MCF 10A (cell line): ENCODE data around the gene ZBED1. TPM values are rescaled to one million over a fixed set of nuclear protein-coding genes. Genes with fewer than 3 reads are reported as not detected.

ENCODE experiments used
- BruUV-seq: library from RNA; stranded (reverse); fragments of 400-500 nt; replicated peaks from 2 replicates; lab custom pipeline; 2021; lab: Mats Ljungman, UMichigan
- CTCF ChIA-PET: fragments of 300-600 bp; sonication (Branson Sonifier 250); formaldehyde crosslinking; extraction: SDS; loops from one replicate; lab custom pipeline; 2021; ENCODE audit warnings: antibody characterized with exemption, inconsistent platforms; lab: Yijun Ruan, JAX
- POLR2A ChIA-PET: fragments of 300-600, 350-650 bp; sonication (Branson Sonifier 250); formaldehyde crosslinking; extraction: SDS; loops from one replicate; lab custom pipeline; 2020; ENCODE audit warnings: antibody characterized with exemption, inconsistent platforms; lab: Yijun Ruan, JAX
- DNase-seq: peaks from one replicate; pipeline ENCODE4 v3.0.0-alpha.2; 2018; ENCODE audit not compliant: unreplicated experiment
- H3K27ac Mint-ChIP-seq: one replicate; pipeline ENCODE4 v1.8.0; 2022; ENCODE audit warnings: mild to moderate bottlenecking, low read depth, mixed read lengths; ENCODE audit not compliant: unreplicated experiment
- H3K27me3 Mint-ChIP-seq: one replicate; pipeline ENCODE4 v1.8.0; 2022; ENCODE audit warnings: mixed read lengths; ENCODE audit not compliant: insufficient read depth, unreplicated experiment
- H3K36me3 Mint-ChIP-seq: one replicate; pipeline ENCODE4 v1.8.0; 2022; ENCODE audit warnings: mild to moderate bottlenecking, moderate library complexity, mixed read lengths; ENCODE audit not compliant: insufficient read depth, unreplicated experiment
- H3K4me1 Mint-ChIP-seq: one replicate; pipeline ENCODE4 v1.8.0; 2022; ENCODE audit warnings: mixed read lengths; ENCODE audit not compliant: insufficient read depth, unreplicated experiment
- H3K4me3 Mint-ChIP-seq: one replicate; pipeline ENCODE4 v1.8.0; 2022; ENCODE audit warnings: mild to moderate bottlenecking, moderate library complexity, mixed read lengths; ENCODE audit not compliant: unreplicated experiment
- H3K9me3 Mint-ChIP-seq: one replicate; pipeline ENCODE4 v1.8.0; 2022; ENCODE audit warnings: mixed read lengths; ENCODE audit not compliant: unreplicated experiment
- intact Hi-C: fragments of 100-400 bp; cut with micrococcal nuclease; formaldehyde crosslinking; loops from 2 replicates; pipeline ENCODE4 v1.14.1; 2022
- total RNA-seq: library from RNA; stranded (reverse); gene quantifications from 2 replicates; pipeline ENCODE4 v1.2.3, GENCODE V29; 2022
- TF ChIP-seq, protein P1 (sequence below): fragments of 200-600 bp; IDR thresholded peaks from one replicate; pipeline ENCODE4 v1.8.0; 2022; ENCODE audit warnings: antibody characterized with exemption, mild to moderate bottlenecking; ENCODE audit not compliant: unreplicated experiment

ZBED1 gene
- total RNA-seq, 1 experiment from 2014 or later = 19.6 TPM

DNA sequence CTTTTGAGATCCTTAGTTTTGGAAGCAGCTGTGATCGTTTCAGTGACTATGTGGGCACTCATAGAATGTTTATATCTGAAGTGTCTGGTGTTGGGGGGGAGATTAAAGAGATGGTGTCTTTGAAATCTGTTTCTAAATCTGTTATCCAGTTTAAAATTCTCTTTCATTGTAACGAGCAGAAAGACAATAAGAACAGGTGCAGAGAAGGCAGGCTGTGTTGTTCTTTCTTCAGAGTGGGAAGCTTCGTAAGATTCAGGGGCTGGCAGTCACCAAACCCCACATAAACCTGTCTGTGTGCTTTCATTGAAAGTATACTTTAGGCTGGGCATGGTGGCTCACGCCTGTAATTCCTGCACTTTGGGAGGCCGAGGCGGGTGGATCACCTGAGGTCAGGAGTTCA, 16.3 kb upstream of the ZBED1 start:
- Mint-ChIP-seq H3K36me3 (peaks cover 7% of the 10 kb centered on the region), H3K27me3 (peaks cover 14% of the 10 kb centered on the region), H3K27ac (no peak overlapping the region), H3K4me3 (no peak overlapping the region), H3K9me3 (no peaks in the 10 kb centered on the region), H3K4me1 (no peaks in the 10 kb centered on the region)
- intact Hi-C loops = no loop called here
- ChIA-PET CTCF (no interaction called here), POLR2A (no interaction called here)
- TF ChIP-seq, protein P1, sequence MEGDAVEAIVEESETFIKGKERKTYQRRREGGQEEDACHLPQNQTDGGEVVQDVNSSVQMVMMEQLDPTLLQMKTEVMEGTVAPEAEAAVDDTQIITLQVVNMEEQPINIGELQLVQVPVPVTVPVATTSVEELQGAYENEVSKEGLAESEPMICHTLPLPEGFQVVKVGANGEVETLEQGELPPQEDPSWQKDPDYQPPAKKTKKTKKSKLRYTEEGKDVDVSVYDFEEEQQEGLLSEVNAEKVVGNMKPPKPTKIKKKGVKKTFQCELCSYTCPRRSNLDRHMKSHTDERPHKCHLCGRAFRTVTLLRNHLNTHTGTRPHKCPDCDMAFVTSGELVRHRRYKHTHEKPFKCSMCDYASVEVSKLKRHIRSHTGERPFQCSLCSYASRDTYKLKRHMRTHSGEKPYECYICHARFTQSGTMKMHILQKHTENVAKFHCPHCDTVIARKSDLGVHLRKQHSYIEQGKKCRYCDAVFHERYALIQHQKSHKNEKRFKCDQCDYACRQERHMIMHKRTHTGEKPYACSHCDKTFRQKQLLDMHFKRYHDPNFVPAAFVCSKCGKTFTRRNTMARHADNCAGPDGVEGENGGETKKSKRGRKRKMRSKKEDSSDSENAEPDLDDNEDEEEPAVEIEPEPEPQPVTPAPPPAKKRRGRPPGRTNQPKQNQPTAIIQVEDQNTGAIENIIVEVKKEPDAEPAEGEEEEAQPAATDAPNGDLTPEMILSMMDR = no peak
- no TSS peak for BruUV-seq
- DNase-seq = no peak

DNA sequence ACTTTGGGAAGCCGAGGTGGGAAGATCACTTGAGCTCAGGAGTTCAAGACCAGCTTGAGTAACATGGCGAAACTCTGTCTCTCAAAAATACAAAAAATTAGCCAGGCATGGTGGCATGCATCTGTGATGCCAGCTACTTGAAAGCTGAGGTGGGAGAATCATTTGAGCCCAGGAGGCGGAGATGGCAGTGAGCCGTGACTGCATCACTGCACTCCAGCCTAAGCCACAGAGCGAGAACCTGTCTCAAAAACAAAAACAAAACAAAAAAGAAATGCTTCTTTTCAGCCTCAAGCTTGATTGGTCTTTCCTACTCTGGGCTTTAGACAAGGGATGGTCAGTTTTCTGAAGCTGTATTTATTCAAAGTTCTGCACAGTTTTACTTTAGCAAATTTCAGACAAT, 15.8 kb upstream of the ZBED1 start:
- TF ChIP-seq, protein P1 = no peak
- ChIA-PET CTCF (no interaction called here), POLR2A (no interaction called here)
- no peak overlapping the region for H3K4me3 Mint-ChIP-seq
- BruUV-seq = no TSS peak
- no peaks in the 10 kb centered on the region for H3K4me1 Mint-ChIP-seq
- peaks cover 18% of the 10 kb centered on the region for H3K27me3 Mint-ChIP-seq
- intact Hi-C loops = no loop called here
- H3K27ac Mint-ChIP-seq = no peak overlapping the region
- DNase-seq = no peak
- H3K9me3 Mint-ChIP-seq = no peaks in the 10 kb centered on the region
- H3K36me3 Mint-ChIP-seq = peaks cover 7% of the 10 kb centered on the region

DNA sequence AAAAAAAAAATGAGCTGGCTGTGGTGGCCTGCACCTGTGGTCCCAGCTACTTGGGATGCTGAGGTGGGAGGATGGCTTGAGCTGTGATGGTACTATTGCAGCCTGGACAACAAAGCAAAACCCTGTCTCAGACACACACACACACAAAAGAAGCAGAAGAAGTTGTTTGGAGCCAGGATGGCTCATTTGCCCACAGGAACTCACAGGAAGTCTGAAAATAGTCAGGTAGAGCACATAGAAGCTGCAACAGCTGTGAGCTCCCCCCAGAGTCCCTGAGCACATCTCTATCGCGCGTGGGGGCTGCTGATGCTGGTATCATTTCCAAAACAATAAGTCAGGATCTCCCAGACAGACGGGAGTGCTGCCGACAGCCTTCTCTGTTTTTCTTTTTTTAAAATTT, 13.4 kb upstream of the ZBED1 start:
- intact Hi-C loops = no loop called here
- no peaks in the 10 kb centered on the region for H3K9me3 Mint-ChIP-seq

DNA sequence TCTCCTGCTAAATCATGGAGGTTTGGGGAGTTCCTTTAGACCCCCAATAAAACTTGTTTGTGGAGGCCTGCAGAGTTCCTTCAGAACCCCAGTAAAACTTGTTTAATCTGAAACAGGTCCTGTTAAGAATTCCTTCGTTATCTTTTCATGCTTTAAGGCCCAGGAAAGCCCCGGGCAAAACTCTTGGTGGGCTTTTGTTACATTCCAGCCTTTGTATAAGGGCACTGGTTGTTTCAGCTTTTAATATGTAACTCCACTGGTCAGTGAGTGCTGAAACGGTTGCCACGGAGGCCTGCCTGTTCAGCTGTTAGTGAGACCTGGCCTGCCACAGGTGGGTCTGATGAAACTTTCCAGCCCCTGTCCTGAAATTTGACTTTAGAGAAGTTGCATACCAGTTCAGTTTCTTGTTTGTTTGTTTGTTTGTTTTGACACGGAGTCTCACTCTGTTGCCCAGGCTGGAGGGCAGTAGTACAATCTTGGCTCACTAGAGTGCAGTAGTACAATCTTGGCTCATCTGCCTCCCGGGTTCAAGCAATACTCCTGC, 12.4 kb upstream of the ZBED1 start:
- no peak overlapping the region for H3K27ac Mint-ChIP-seq
- TF ChIP-seq, protein P1 = no peak
- CTCF ChIA-PET = no interaction called here

More for the DNA sequence above, 13.4 kb upstream of the ZBED1 start:
- no peaks in the 10 kb centered on the region for H3K4me1 Mint-ChIP-seq
- TF ChIP-seq, protein P1 = no peak
- POLR2A ChIA-PET = no interaction called here
- H3K36me3 Mint-ChIP-seq = peaks cover 7% of the 10 kb centered on the region
- H3K27ac Mint-ChIP-seq = no peak overlapping the region
- CTCF ChIA-PET = no interaction called here
- no TSS peak for BruUV-seq
- DNase-seq = no peak
- H3K4me3 Mint-ChIP-seq = no peak overlapping the region
- H3K27me3 Mint-ChIP-seq = peaks cover 24% of the 10 kb centered on the region

More for the DNA sequence above, 12.4 kb upstream of the ZBED1 start:
- POLR2A ChIA-PET = no interaction called here
- Mint-ChIP-seq H3K36me3 (peaks cover 7% of the 10 kb centered on the region), H3K27me3 (peaks cover 22% of the 10 kb centered on the region), H3K9me3 (no peaks in the 10 kb centered on the region), H3K4me1 (peaks cover 6% of the 10 kb centered on the region), H3K4me3 (no peak overlapping the region)
- no TSS peak for BruUV-seq
- no peak for DNase-seq
- intact Hi-C loops = no loop called here
